Measurements from ENCODE around the gene ZNF726.
"Not testable (repeated sequence)": the region's sequence is repeated elsewhere in the genome, so short reads cannot be mapped to it uniquely, and the experiment has no call there.

Gene ZNF726

GRCh38 chr19:23884363-23884762 is 30.3 kb upstream of the ZNF726 start:
- TF ChIP-seq ZFX (IDR thresholded peaks at IDR 0.05) (no peak), CTCF (conservative IDR thresholded peaks at IDR 0.05) (no peak)
- no peak overlapping the region for H3K27ac ChIP-seq

GRCh38 chr19:23887642-23888041 is 27.0 kb upstream of the ZNF726 start:
- no peak overlapping the region for H3K27ac ChIP-seq
- TF ChIP-seq ZFX (IDR thresholded peaks at IDR 0.05) (no peak), CTCF (conservative IDR thresholded peaks at IDR 0.05) (no peak)

DNA sequence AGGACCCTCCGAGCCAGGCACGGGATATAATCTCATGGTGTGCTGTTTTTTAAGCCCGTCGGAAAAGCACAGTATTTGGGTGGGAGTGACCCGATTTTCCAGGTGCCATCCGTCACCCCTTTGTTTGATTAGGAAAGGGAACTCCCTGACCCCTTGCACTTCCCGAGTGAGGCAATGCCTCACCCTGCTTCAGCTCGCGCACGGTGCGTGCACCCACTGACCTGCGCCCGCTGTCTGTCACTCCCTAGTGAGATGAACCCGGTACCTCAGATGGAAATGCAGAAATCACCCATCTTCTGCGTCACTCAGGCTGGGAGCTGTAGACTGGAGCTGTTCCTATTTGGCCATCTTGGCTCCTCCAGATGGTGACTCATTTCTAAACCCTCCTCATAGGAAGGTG is 18.6 kb upstream of the ZNF726 start:
- not testable (repeated sequence) for H3K27ac ChIP-seq

- H3K27ac ChIP-seq: no peak overlapping the region
- TF ChIP-seq ZFX (IDR thresholded peaks at IDR 0.05) (no peak), CTCF (conservative IDR thresholded peaks at IDR 0.05) (no peak)
Observed at GRCh38 chr19:23896912-23897311, 17.8 kb upstream of the ZNF726 start.

GRCh38 chr19:23901360-23901759 is 13.3 kb upstream of the ZNF726 start:
- H3K27ac ChIP-seq: no peak overlapping the region
- TF ChIP-seq ZFX (IDR thresholded peaks at IDR 0.05): no peak

- H3K27ac ChIP-seq: no peak overlapping the region
- TF ChIP-seq CTCF (conservative IDR thresholded peaks at IDR 0.05) (no peak), ZFX (IDR thresholded peaks at IDR 0.05) (no peak)
Observed at GRCh38 chr19:23904406-23904805, 10.3 kb upstream of the ZNF726 start.

- no peak overlapping the region for H3K27ac ChIP-seq
- TF ChIP-seq CTCF (conservative IDR thresholded peaks at IDR 0.05) (no peak), ZFX (IDR thresholded peaks at IDR 0.05) (no peak)
Observed at GRCh38 chr19:23905771-23906170, 8.9 kb upstream of the ZNF726 start.

- TF ChIP-seq ZFX (IDR thresholded peaks at IDR 0.05) (no peak), CTCF (conservative IDR thresholded peaks at IDR 0.05) (no peak)
- H3K27ac ChIP-seq: no peak overlapping the region
Observed at GRCh38 chr19:23906835-23907234, 7.9 kb upstream of the ZNF726 start.

GRCh38 chr19:23908165-23908564 is 6.5 kb upstream of the ZNF726 start:
- H3K27ac ChIP-seq: no peak overlapping the region
- TF ChIP-seq ZFX (IDR thresholded peaks at IDR 0.05): no peak
- no peak for TF ChIP-seq CTCF (conservative IDR thresholded peaks at IDR 0.05)

All from C4-2B (cell line).